CD8-positive, alpha-beta memory T cell (primary cell): Measurements from ENCODE around the gene ZYG11A. TPM values are rescaled to one million over a fixed set of nuclear protein-coding genes. Genes with fewer than 3 reads are reported as not detected.
"Not testable (repeated sequence)": the region's sequence is repeated elsewhere in the genome, so short reads cannot be mapped to it uniquely, and the experiment has no call there.

Source experiments
- CTCF ChIA-PET: fragments of 350-600 bp; sonication (Branson Sonifier 250); formaldehyde crosslinking; loops from one replicate; lab custom pipeline; 2021; ENCODE audit warnings: antibody characterized with exemption; lab: Charles Lee
- POLR2A ChIA-PET: fragments of 350-600 bp; sonication (Branson Sonifier 250); formaldehyde crosslinking; loops from one replicate; lab custom pipeline; 2021; ENCODE audit warnings: antibody characterized with exemption; lab: Charles Lee
- DNase-seq, 5 donors: peaks; one replicate each; pipeline versions ENCODE4 v3.0.0 to v3.0.0-alpha.2; 2020 to 2022; ENCODE audit warnings: mixed read lengths in 1 of 5
- H3K27ac ChIP-seq: one replicate; pipeline ENCODE4 v1.7.0; 2013; ENCODE audit warnings: low read depth, mild to moderate bottlenecking, low read length, moderate library complexity
- H3K27me3 ChIP-seq: 2 replicates; pipeline ENCODE4 v1.7.0; 2013; ENCODE audit warnings: low read length, mild to moderate bottlenecking; ENCODE audit not compliant: insufficient read depth, poor library complexity, severe bottlenecking
- H3K36me3 ChIP-seq: 2 replicates; pipeline ENCODE4 v1.7.0; 2013; ENCODE audit warnings: mild to moderate bottlenecking, low read length, moderate library complexity; ENCODE audit not compliant: insufficient read depth
- H3K4me1 ChIP-seq: 2 replicates; pipeline ENCODE4 v1.7.0; 2013; ENCODE audit warnings: mild to moderate bottlenecking, low read length, moderate library complexity; ENCODE audit not compliant: insufficient read depth
- H3K4me3 ChIP-seq: 2 replicates; pipeline ENCODE4 v1.7.0; 2013; ENCODE audit warnings: mild to moderate bottlenecking, low read length
- H3K9me3 ChIP-seq: 2 replicates; pipeline ENCODE4 v1.7.0; 2013; ENCODE audit warnings: mild to moderate bottlenecking, low read length
- H3K27ac Mint-ChIP-seq, 8 donors: one replicate each; pipeline ENCODE4 v1.8.0; 2020 to 2021; ENCODE audit warnings: mixed read lengths in 8 of 8, mild to moderate bottlenecking in 6 of 8, inconsistent platforms in 3 of 8, moderate library complexity in 3 of 8
- H3K27me3 Mint-ChIP-seq, 2 donors: one replicate each; pipeline ENCODE4 v1.8.0; 2020 to 2021; ENCODE audit warnings: mixed read lengths in 2 of 2, mild to moderate bottlenecking in 1 of 2, moderate library complexity in 1 of 2
- H3K36me3 Mint-ChIP-seq, 3 donors: one replicate each; pipeline ENCODE4 v1.8.0; 2020 to 2021; ENCODE audit warnings: mixed read lengths in 3 of 3, inconsistent platforms in 1 of 3, mild to moderate bottlenecking in 1 of 3
- H3K4me1 Mint-ChIP-seq, 3 donors: one replicate each; pipeline ENCODE4 v1.8.0; 2020 to 2021; ENCODE audit warnings: mixed read lengths in 3 of 3, inconsistent platforms in 1 of 3, mild to moderate bottlenecking in 1 of 3
- H3K4me3 Mint-ChIP-seq, 7 donors: one replicate each; pipeline ENCODE4 v1.8.0; 2020 to 2021; ENCODE audit warnings: mixed read lengths in 7 of 7, mild to moderate bottlenecking in 6 of 7, moderate library complexity in 4 of 7, inconsistent platforms in 2 of 7
- H3K9me3 Mint-ChIP-seq, 5 donors: one replicate each; pipeline ENCODE4 v1.8.0; 2020 to 2022; ENCODE audit warnings: mixed read lengths in 5 of 5, mild to moderate bottlenecking in 3 of 5, moderate library complexity in 2 of 5, inconsistent platforms in 1 of 5
- polyA plus RNA-seq: library from polyadenylated mRNA; unstranded; fragments of 300-500 nt; fragmentation: Illumina TruSeq; gene quantifications from one replicate; pipeline ENCODE4 v1.2.3, GENCODE V29; 2021
- total RNA-seq, 2 experiments: library from RNA; stranded (reverse); gene quantifications; one replicate each; pipeline ENCODE4 v1.2.3, GENCODE V29; 2021

Gene ZYG11A
- total RNA-seq, result under 1 TPM; 0.04 to 0.07 TPM
- polyA plus RNA-seq, result not detected

GRCh38 chr1:52842643-52843310 is at the start of gene ZYG11A:
Gene ZYG11A (plus strand): TSS chr1:52842760. CDS start chr1:52842884, 124 bp downstream.
- POLR2A ChIA-PET, result interaction anchor here (0.6 kb wide), 2 partner anchors 94 to 116 kb away, joined by 3 to 4 read pairs; partner anchors contain the start of gene ZYG11B
- H3K27me3 ChIP-seq, result peaks cover 12% of the 10 kb centered on the region

GRCh38 chr1:52793717-52794116 is 48.8 kb upstream of the ZYG11A start:
- H3K27ac Mint-ChIP-seq, result peak overlapping the region in 2 of 8 donors; percentile 88 to 94
- H3K4me3 ChIP-seq, H3K9me3 Mint-ChIP-seq, H3K27me3 Mint-ChIP-seq, POLR2A ChIA-PET, H3K9me3 ChIP-seq, DNase-seq, H3K27ac ChIP-seq, H3K27me3 ChIP-seq, CTCF ChIA-PET, H3K4me3 Mint-ChIP-seq, H3K4me1 Mint-ChIP-seq, H3K4me1 ChIP-seq: not testable (repeated sequence)
- peaks cover 14% of the 10 kb centered on the region for H3K36me3 ChIP-seq
- peaks cover 0 to 53% (median 14%) of the 10 kb centered on the region in 3 donors for H3K36me3 Mint-ChIP-seq

More at GRCh38 chr1:52842643-52843310, at the start of gene ZYG11A:
- CTCF ChIA-PET, result no interaction called here
- no peaks in the 10 kb centered on the region for H3K4me1 ChIP-seq
- H3K4me1 Mint-ChIP-seq, result peaks cover 0 to 7% (median 7%) of the 10 kb centered on the region in 3 donors
- H3K4me3 ChIP-seq, result peak within 1 kb of the TSS; percentile 50
- peak; percentile 22 to 71 (median 67) for DNase-seq
- peak within 1 kb of the TSS in 1 of 8 donors; percentile 15 for H3K27ac Mint-ChIP-seq
- no peaks in the 10 kb centered on the region for H3K36me3 ChIP-seq
- H3K4me3 Mint-ChIP-seq, result peak within 1 kb of the TSS; percentile 45 to 84 (median 66)
- no peaks in the 10 kb centered on the region for H3K36me3 Mint-ChIP-seq
- no peaks in the 10 kb centered on the region for H3K9me3 ChIP-seq
- H3K27ac ChIP-seq, result peak within 1 kb of the TSS; percentile 78
- H3K27me3 Mint-ChIP-seq, result peaks cover 37% of the 10 kb centered on the region in 2 donors
- H3K9me3 Mint-ChIP-seq, result peaks cover 0 to 3% (median 0%) of the 10 kb centered on the region in 5 donors

- no peaks in the 10 kb centered on the region for H3K4me1 ChIP-seq
- CTCF ChIA-PET, result no interaction called here
- H3K27me3 Mint-ChIP-seq, result no peaks in the 10 kb centered on the region
- H3K9me3 ChIP-seq, result no peaks in the 10 kb centered on the region
- DNase-seq, result no peak
- H3K4me3 ChIP-seq, result no peak overlapping the region
- H3K4me3 Mint-ChIP-seq, result no peak overlapping the region
- H3K4me1 Mint-ChIP-seq, result no peaks in the 10 kb centered on the region
- H3K27ac ChIP-seq, result no peak overlapping the region
- POLR2A ChIA-PET, result no interaction called here
- peaks cover 0 to 42% (median 11%) of the 10 kb centered on the region in 3 donors for H3K36me3 Mint-ChIP-seq
- no peaks in the 10 kb centered on the region for H3K27me3 ChIP-seq
- H3K36me3 ChIP-seq, result peaks cover 14% of the 10 kb centered on the region
- peak overlapping the region in 1 of 8 donors; percentile 29 for H3K27ac Mint-ChIP-seq
- no peaks in the 10 kb centered on the region for H3K9me3 Mint-ChIP-seq
These were observed 47.1 kb upstream of the ZYG11A start for GRCh38 chr1:52795464-52795863.

- no peak overlapping the region for H3K4me3 Mint-ChIP-seq
- H3K4me3 ChIP-seq, result no peak overlapping the region
- CTCF ChIA-PET, result no interaction called here
These were observed 44.2 kb upstream of the ZYG11A start for GRCh38 chr1:52798331-52798730.

GRCh38 chr1:52801011-52801410 is 41.5 kb upstream of the ZYG11A start:
- H3K27ac ChIP-seq, result no peak overlapping the region
- Mint-ChIP-seq H3K36me3 (peaks cover 0 to 32% (median 5%) of the 10 kb centered on the region in 3 donors), H3K9me3 (no peaks in the 10 kb centered on the region), H3K27me3 (no peaks in the 10 kb centered on the region), H3K4me3 (no peak overlapping the region), H3K4me1 (no peaks in the 10 kb centered on the region), H3K27ac (peak overlapping the region in 3 of 8 donors; percentile 15 to 75 (median 40))
- DNase-seq, result no peak
- POLR2A ChIA-PET, result no interaction called here
- no peaks in the 10 kb centered on the region for H3K27me3 ChIP-seq
- H3K36me3 ChIP-seq, result peaks cover 5% of the 10 kb centered on the region
- H3K4me1 ChIP-seq, result no peaks in the 10 kb centered on the region
- H3K9me3 ChIP-seq, result no peaks in the 10 kb centered on the region
- no peak overlapping the region for H3K4me3 ChIP-seq
- CTCF ChIA-PET, result no interaction called here

More at GRCh38 chr1:52798331-52798730, 44.2 kb upstream of the ZYG11A start:
- Histone ChIP-seq H3K9me3 (no peaks in the 10 kb centered on the region), H3K4me1 (no peaks in the 10 kb centered on the region), H3K27ac (no peak overlapping the region), H3K36me3 (peaks cover 10% of the 10 kb centered on the region), H3K27me3 (no peaks in the 10 kb centered on the region)
- peaks cover 0 to 39% (median 6%) of the 10 kb centered on the region in 3 donors for H3K36me3 Mint-ChIP-seq
- H3K27ac Mint-ChIP-seq, result no peak overlapping the region
- DNase-seq, result no peak
- H3K9me3 Mint-ChIP-seq, result no peaks in the 10 kb centered on the region
- POLR2A ChIA-PET, result no interaction called here
- H3K4me1 Mint-ChIP-seq, result no peaks in the 10 kb centered on the region
- H3K27me3 Mint-ChIP-seq, result no peaks in the 10 kb centered on the region

- H3K4me3 ChIP-seq, H3K4me1 Mint-ChIP-seq, H3K27ac ChIP-seq, H3K36me3 ChIP-seq, H3K27me3 ChIP-seq, H3K9me3 ChIP-seq, DNase-seq, POLR2A ChIA-PET, H3K4me3 Mint-ChIP-seq, H3K9me3 Mint-ChIP-seq, H3K4me1 ChIP-seq, CTCF ChIA-PET, H3K27me3 Mint-ChIP-seq: not testable (repeated sequence)
- Mint-ChIP-seq H3K27ac (peak overlapping the region in 1 of 8 donors; percentile 6), H3K36me3 (peaks cover 0 to 28% (median 5%) of the 10 kb centered on the region in 3 donors)
These were observed 38.5 kb upstream of the ZYG11A start for GRCh38 chr1:52804083-52804482.

GRCh38 chr1:52814465-52814864 is 28.1 kb upstream of the ZYG11A start:
- Mint-ChIP-seq H3K9me3 (no peaks in the 10 kb centered on the region), H3K27me3 (no peaks in the 10 kb centered on the region), H3K4me3 (no peak overlapping the region), H3K36me3 (peaks cover 0 to 63% (median 16%) of the 10 kb centered on the region in 3 donors), H3K27ac (peak overlapping the region in 1 of 8 donors; percentile 70), H3K4me1 (no peaks in the 10 kb centered on the region)
- Histone ChIP-seq H3K27ac (no peak overlapping the region), H3K27me3 (no peaks in the 10 kb centered on the region), H3K4me1 (no peaks in the 10 kb centered on the region), H3K9me3 (no peaks in the 10 kb centered on the region), H3K4me3 (no peak overlapping the region), H3K36me3 (peaks cover 8% of the 10 kb centered on the region)
- ChIA-PET POLR2A (no interaction called here), CTCF (no interaction called here)
- DNase-seq, result no peak

GRCh38 chr1:52820830-52821229 is 21.7 kb upstream of the ZYG11A start:
- H3K4me3 ChIP-seq, H3K9me3 Mint-ChIP-seq, H3K4me3 Mint-ChIP-seq, H3K9me3 ChIP-seq, POLR2A ChIA-PET, H3K27ac Mint-ChIP-seq, CTCF ChIA-PET, H3K27me3 Mint-ChIP-seq, H3K4me1 Mint-ChIP-seq, H3K4me1 ChIP-seq, H3K27me3 ChIP-seq, DNase-seq, H3K27ac ChIP-seq: not testable (repeated sequence)
- peaks cover 0 to 47% (median 10%) of the 10 kb centered on the region in 3 donors for H3K36me3 Mint-ChIP-seq
- peaks cover 14% of the 10 kb centered on the region for H3K36me3 ChIP-seq
